Esophagus muscularis mucosa (tissue), 4 donors: ENCODE measurements around the gene KRT32.

Experiments used
- EP300 ChIP-seq: sonication (generic); formaldehyde crosslinking; IDR thresholded peaks from one replicate; pipeline ENCODE4 v1.6.1; 2017; ENCODE audit warnings: antibody characterized with exemption
- POLR2A ChIP-seq: fragments of 450-650 bp; IDR thresholded peaks from one replicate; pipeline ENCODE4 v1.6.1; 2017; ENCODE audit warnings: antibody characterized with exemption, moderate library complexity, mild to moderate bottlenecking, low read depth
- TF ChIP-seq, protein P1 (sequence below), 3 experiments: fragments of 200-600 bp in 2 of 3; fragments of 450-650 bp in 1 of 3; sonication (generic) in 2 of 3; IDR thresholded peaks; one replicate each; pipeline ENCODE4 v1.5.1; 2017 to 2019; ENCODE audit warnings: antibody characterized with exemption in 3 of 3, mild to moderate bottlenecking in 2 of 3, moderate library complexity in 1 of 3

DNA sequence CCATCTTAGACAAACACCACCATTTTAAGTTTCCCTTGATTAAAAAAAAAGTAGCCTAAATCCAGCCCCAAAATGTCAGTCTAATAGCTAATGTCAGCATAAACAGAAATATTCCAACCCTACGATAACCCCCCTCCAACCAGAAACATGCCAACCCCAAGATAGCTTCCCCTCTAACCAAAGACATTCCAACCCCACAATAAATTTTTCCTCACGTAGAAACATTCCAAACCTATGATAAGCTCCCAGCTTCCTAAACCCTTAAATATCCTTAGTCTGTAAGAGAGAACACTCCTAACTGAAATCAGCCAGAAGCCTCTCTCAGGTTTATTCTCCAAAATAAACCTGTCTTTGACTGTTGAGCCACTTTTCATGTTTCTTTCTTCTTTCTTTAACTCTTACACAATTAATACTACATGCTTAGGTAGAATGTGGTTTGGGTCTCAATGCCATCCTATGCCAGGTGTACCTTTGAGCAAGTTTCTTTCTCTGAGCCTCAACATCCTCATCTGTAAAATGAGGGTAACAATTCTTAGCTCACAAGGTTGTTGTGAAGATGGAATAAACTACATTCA, 15.9 kb downstream of the KRT32 start:
- TF ChIP-seq, protein P1, sequence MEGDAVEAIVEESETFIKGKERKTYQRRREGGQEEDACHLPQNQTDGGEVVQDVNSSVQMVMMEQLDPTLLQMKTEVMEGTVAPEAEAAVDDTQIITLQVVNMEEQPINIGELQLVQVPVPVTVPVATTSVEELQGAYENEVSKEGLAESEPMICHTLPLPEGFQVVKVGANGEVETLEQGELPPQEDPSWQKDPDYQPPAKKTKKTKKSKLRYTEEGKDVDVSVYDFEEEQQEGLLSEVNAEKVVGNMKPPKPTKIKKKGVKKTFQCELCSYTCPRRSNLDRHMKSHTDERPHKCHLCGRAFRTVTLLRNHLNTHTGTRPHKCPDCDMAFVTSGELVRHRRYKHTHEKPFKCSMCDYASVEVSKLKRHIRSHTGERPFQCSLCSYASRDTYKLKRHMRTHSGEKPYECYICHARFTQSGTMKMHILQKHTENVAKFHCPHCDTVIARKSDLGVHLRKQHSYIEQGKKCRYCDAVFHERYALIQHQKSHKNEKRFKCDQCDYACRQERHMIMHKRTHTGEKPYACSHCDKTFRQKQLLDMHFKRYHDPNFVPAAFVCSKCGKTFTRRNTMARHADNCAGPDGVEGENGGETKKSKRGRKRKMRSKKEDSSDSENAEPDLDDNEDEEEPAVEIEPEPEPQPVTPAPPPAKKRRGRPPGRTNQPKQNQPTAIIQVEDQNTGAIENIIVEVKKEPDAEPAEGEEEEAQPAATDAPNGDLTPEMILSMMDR (IDR thresholded peaks at IDR 0.05), result no peak
- TF ChIP-seq POLR2A, result no peak
- TF ChIP-seq EP300, result no peak
